Measurements from ENCODE around the gene CCNJ.
A peak's percentile ranks its signal among the peaks of the same experiment; 100 is the strongest.
"Not testable (repeated sequence)": the region's sequence is repeated elsewhere in the genome, so short reads cannot be mapped to it uniquely, and the experiment has no call there.

CCNJ gene

DNA sequence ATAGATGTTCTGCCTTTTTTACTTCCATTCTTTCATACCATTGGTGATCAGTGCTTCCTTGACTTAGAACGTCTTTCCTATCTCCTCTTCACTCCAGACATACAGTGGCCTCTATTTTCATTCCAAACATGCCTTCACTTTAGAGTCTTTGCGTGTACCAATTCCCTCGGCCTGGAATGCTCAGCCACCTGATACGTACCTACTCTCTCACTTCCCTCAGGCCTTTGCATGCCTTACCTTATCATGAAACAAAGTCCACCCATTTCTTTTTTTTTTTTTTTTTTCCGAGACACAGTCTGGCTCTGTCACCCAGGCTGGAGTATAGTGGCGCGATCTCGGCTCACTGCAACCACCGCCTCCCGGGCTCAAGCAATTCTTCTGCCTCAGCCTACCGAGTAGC lies 2.2 kb upstream of the CCNJ start:
- DNase-seq (ENCODE audit: low read depth), result no peak
- TF ChIP-seq, protein P1, sequence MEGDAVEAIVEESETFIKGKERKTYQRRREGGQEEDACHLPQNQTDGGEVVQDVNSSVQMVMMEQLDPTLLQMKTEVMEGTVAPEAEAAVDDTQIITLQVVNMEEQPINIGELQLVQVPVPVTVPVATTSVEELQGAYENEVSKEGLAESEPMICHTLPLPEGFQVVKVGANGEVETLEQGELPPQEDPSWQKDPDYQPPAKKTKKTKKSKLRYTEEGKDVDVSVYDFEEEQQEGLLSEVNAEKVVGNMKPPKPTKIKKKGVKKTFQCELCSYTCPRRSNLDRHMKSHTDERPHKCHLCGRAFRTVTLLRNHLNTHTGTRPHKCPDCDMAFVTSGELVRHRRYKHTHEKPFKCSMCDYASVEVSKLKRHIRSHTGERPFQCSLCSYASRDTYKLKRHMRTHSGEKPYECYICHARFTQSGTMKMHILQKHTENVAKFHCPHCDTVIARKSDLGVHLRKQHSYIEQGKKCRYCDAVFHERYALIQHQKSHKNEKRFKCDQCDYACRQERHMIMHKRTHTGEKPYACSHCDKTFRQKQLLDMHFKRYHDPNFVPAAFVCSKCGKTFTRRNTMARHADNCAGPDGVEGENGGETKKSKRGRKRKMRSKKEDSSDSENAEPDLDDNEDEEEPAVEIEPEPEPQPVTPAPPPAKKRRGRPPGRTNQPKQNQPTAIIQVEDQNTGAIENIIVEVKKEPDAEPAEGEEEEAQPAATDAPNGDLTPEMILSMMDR (IDR thresholded peaks at IDR 0.05; ENCODE audit: insufficient read depth, low read depth, low read length, missing control alignments), result no peak
- H3K4me3 ChIP-seq (ENCODE audit: low read depth, low read length), result no peak overlapping the region

DNA sequence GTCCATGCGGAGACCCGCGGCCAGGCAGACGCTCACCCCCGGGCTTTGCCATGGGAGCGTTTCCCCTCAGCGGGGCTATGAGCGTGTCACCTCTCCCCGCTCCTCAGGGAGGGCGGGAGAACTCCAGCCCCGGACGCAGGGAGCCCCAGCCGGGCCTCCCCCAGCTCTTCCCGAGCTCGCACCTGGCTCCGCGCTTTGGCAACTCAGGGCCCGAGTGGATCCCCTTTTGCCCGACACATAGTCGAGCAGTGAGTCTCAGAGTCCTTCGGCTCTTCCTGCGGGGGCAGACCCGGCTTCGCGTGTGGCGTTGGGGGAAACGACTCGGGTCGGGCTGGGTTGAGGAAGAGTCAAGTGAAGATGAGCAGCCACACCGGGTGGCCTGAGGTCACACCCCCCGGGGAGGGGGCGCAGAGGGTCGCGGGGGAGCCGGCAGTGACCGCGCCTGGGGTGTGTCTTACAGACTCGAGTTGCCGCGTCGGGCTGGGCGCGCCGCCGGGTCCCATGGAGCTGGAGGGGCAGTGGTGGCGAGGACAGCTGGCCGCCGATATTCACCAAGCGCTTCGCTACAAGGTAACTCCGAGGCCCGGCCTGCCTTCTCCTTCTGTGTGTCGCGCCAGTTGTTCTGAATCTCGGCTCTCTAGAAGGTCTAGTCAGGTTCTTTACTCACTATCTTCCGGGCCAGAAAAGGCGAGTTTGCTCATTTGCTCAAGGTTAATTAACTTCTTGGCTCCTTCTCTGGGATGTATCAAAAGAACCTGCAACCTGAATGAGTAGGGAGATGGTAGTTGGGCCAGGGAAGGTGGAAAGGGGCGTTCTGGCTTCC lies 721 bp downstream of the CCNJ start:
- peak; percentile 62 for DNase-seq (ENCODE audit: low read depth)
- TF ChIP-seq, protein P1 (IDR thresholded peaks at IDR 0.05; ENCODE audit: insufficient read depth, low read depth, low read length, missing control alignments), result no peak
- peak overlapping the region; percentile 92 for H3K4me3 ChIP-seq (ENCODE audit: low read depth, low read length)

GRCh38 chr10:96044736-96045135 lies 1.4 kb downstream of the CCNJ start:
- H3K4me3 ChIP-seq (ENCODE audit: low read depth, low read length), result peak overlapping the region; percentile 92
- DNase-seq (ENCODE audit: low read depth), result peak; percentile 14
- TF ChIP-seq, protein P1 (IDR thresholded peaks at IDR 0.05; ENCODE audit: insufficient read depth, low read depth, low read length, missing control alignments), result no peak

DNA sequence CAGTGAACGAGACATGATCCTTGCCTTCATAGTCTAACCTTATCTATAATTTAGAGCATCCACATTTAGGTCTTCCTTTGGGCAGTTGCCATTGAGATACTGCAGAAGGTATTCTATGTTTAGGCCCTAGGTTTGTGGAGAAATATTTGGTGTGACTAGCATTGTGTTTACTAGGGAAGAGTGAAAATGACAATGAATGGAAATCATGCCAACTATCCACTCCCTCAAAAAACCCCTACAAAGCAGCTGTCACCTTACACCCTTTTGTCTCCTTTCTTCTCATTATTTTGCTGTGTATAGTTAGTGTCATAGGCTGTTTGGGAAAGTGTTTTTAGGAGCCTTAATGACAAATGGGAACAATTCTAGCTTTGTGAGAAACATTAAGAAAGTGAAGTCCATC lies 3.2 kb downstream of the CCNJ start:
- no peak overlapping the region for H3K4me3 ChIP-seq (ENCODE audit: low read depth, low read length)
- DNase-seq (ENCODE audit: low read depth), result no peak

GRCh38 chr10:96047004-96047649 lies 3.7 kb downstream of the CCNJ start:
- TF ChIP-seq, protein P1 (IDR thresholded peaks at IDR 0.05; ENCODE audit: insufficient read depth, low read depth, low read length, missing control alignments), result no peak
- no peak overlapping the region for H3K4me3 ChIP-seq (ENCODE audit: low read depth, low read length)
- DNase-seq (ENCODE audit: low read depth), result no peak

More for the DNA sequence above, 3.2 kb downstream of the CCNJ start:
- TF ChIP-seq, protein P1 (IDR thresholded peaks at IDR 0.05; ENCODE audit: insufficient read depth, low read depth, low read length, missing control alignments), result no peak

GRCh38 chr10:96047925-96048324 lies 4.5 kb downstream of the CCNJ start:
- H3K4me3 ChIP-seq (ENCODE audit: low read depth, low read length); DNase-seq (ENCODE audit: low read depth): not testable (repeated sequence)

- TF ChIP-seq, protein P1 (IDR thresholded peaks at IDR 0.05; ENCODE audit: insufficient read depth, low read depth, low read length, missing control alignments), result no peak
- DNase-seq (ENCODE audit: low read depth), result no peak
- H3K4me3 ChIP-seq (ENCODE audit: low read depth, low read length), result no peak overlapping the region
Observed at GRCh38 chr10:96049340-96049739, 6.0 kb downstream of the CCNJ start.

Data from GM12865 (cell line).